ENCODE data around the gene MPI. TPM values are rescaled to one million over a fixed set of nuclear protein-coding genes. Genes with fewer than 3 reads are reported as not detected.

MPI gene
- total and polyA plus RNA-seq, 10 of the 15 experiments (the other 5 are each of a cell fraction or from before 2014, with no cell fraction given): 35.6 to 93.9 (median 44.1) TPM

DNA sequence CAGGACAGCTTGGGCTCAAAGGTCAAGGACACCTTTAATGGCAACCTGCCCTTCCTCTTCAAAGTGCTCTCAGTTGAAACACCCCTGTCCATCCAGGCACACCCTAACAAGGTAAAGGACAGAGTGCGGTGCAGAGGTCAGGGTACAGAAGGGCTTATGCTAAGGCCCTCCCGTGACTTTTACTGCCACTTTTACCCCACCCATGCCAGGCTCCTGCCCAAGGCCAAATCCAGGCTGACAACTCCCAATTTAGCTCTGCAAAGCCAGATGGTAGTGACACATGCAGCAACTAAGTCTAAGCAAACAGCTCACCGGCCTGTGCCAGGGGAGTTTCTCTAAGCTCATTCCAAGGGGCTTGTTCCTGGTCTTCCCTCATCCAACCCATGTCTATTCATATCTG is 1.6 kb downstream of the MPI start (continued):
- TF ChIP-seq, protein P1, sequence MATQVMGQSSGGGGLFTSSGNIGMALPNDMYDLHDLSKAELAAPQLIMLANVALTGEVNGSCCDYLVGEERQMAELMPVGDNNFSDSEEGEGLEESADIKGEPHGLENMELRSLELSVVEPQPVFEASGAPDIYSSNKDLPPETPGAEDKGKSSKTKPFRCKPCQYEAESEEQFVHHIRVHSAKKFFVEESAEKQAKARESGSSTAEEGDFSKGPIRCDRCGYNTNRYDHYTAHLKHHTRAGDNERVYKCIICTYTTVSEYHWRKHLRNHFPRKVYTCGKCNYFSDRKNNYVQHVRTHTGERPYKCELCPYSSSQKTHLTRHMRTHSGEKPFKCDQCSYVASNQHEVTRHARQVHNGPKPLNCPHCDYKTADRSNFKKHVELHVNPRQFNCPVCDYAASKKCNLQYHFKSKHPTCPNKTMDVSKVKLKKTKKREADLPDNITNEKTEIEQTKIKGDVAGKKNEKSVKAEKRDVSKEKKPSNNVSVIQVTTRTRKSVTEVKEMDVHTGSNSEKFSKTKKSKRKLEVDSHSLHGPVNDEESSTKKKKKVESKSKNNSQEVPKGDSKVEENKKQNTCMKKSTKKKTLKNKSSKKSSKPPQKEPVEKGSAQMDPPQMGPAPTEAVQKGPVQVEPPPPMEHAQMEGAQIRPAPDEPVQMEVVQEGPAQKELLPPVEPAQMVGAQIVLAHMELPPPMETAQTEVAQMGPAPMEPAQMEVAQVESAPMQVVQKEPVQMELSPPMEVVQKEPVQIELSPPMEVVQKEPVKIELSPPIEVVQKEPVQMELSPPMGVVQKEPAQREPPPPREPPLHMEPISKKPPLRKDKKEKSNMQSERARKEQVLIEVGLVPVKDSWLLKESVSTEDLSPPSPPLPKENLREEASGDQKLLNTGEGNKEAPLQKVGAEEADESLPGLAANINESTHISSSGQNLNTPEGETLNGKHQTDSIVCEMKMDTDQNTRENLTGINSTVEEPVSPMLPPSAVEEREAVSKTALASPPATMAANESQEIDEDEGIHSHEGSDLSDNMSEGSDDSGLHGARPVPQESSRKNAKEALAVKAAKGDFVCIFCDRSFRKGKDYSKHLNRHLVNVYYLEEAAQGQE (IDR thresholded peaks at IDR 0.05; ENCODE audit: low read depth, low read length): no peak
- TF ChIP-seq STAT3 (IDR thresholded peaks at IDR 0.05; ENCODE audit: low read depth, low read length) (no peak), ATF7 (IDR thresholded peaks at IDR 0.05; ENCODE audit: low read depth) (no peak), KDM1A (IDR thresholded peaks at IDR 0.05; ENCODE audit: borderline replicate concordance) (no peak), SUZ12 (IDR thresholded peaks at IDR 0.05; ENCODE audit: unreplicated experiment) (no peak), SMAD5 (IDR thresholded peaks at IDR 0.05; ENCODE audit: low read depth) (no peak), SPI1 (IDR thresholded peaks at IDR 0.05; ENCODE audit: borderline replicate concordance, insufficient read depth, low read depth, low read length) (no peak), NR2C2 (IDR thresholded peaks at IDR 0.05; ENCODE audit: borderline replicate concordance, control insufficient read depth, insufficient read length, low read depth) (no peak), POU2F2 (IDR thresholded peaks at IDR 0.05; ENCODE audit: borderline replicate concordance, low read depth, low read length) (no peak)
- TF ChIP-seq, protein P2, sequence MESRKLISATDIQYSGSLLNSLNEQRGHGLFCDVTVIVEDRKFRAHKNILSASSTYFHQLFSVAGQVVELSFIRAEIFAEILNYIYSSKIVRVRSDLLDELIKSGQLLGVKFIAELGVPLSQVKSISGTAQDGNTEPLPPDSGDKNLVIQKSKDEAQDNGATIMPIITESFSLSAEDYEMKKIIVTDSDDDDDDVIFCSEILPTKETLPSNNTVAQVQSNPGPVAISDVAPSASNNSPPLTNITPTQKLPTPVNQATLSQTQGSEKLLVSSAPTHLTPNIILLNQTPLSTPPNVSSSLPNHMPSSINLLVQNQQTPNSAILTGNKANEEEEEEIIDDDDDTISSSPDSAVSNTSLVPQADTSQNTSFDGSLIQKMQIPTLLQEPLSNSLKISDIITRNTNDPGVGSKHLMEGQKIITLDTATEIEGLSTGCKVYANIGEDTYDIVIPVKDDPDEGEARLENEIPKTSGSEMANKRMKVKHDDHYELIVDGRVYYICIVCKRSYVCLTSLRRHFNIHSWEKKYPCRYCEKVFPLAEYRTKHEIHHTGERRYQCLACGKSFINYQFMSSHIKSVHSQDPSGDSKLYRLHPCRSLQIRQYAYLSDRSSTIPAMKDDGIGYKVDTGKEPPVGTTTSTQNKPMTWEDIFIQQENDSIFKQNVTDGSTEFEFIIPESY (IDR thresholded peaks at IDR 0.05): no peak
- TF ChIP-seq, protein P3, sequence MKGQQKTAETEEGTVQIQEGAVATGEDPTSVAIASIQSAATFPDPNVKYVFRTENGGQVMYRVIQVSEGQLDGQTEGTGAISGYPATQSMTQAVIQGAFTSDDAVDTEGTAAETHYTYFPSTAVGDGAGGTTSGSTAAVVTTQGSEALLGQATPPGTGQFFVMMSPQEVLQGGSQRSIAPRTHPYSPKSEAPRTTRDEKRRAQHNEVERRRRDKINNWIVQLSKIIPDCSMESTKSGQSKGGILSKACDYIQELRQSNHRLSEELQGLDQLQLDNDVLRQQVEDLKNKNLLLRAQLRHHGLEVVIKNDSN (IDR thresholded peaks at IDR 0.05; ENCODE audit: borderline replicate concordance, extremely low read length, insufficient read depth, low read depth, low read length): no peak
- TF ChIP-seq, protein P4, sequence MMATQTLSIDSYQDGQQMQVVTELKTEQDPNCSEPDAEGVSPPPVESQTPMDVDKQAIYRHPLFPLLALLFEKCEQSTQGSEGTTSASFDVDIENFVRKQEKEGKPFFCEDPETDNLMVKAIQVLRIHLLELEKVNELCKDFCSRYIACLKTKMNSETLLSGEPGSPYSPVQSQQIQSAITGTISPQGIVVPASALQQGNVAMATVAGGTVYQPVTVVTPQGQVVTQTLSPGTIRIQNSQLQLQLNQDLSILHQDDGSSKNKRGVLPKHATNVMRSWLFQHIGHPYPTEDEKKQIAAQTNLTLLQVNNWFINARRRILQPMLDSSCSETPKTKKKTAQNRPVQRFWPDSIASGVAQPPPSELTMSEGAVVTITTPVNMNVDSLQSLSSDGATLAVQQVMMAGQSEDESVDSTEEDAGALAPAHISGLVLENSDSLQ (IDR thresholded peaks at IDR 0.05): no peak

Measured in GM12878 (cell line).